GM18519 (cell line): ENCODE data around the gene SNX11.

ENCODE experiments used
- ATAC-seq: cut with Tn5 transposase; IDR thresholded peaks from one replicate; pipeline ENCODE4 v1.9.1; 2021; ENCODE audit warnings: mild to moderate bottlenecking, moderate library complexity; ENCODE audit not compliant: unreplicated experiment, low FRiP score

The SNX11 gene

DNA sequence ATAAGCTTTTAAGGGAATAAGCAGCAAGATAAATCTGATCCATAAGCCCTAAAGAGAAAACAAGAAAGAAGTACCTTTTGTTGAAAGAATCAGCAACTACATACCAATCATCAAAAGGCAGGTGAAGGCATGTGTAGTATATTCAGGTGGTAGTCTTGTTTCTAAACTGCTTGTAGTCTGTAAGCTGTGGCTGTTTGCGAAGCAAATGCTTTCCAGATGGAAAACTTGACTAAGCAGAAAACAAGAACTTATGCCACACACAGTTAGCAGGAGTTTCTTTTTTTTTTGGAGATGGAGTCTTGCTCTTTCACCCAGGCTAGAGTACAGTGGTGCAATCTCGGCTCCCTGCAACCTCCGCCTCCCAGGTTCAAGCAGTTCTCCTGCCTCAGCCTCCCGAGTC, 12.0 kb upstream of the SNX11 start:
- ATAC-seq = no peak

DNA sequence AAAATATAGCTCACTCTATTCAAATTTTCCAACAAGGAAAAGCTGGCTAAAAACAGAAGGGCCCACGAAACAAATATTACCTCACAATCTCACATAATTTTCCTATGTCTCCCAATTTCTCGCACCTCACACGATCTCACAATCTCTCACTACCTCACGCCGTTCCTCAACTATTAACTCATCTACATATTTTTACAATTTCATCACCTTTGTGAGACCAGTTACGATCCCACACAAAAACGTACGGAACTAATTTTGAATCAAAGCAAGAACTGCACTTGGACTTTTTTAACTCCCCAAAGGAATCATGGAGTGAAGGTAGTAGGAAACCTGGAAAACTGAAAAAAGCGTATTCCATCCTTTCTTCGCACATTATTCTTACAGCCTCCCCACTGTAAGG, 7.4 kb upstream of the SNX11 start:
- no peak for ATAC-seq

DNA sequence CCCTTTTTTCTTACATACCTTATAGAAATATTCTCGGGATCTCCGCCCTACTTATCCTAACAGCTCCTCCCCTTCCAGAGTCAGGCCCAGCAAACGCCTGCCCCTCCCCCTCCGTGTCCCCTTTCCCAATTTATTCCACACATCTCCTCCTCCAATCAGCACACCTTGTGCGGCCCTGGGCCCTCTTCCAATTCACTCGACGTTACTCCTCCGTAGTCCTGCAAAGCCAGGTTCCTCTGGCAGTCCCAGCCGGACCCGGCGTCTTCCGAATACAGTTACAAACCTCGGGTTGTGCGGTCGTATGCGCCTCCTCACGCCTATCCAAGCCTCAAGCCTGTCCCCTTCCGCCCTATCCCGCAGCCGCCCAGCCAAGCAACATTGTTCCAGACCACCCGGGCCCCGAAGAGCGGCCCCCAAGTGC, 7.0 kb upstream of the SNX11 start:
- no peak for ATAC-seq

DNA sequence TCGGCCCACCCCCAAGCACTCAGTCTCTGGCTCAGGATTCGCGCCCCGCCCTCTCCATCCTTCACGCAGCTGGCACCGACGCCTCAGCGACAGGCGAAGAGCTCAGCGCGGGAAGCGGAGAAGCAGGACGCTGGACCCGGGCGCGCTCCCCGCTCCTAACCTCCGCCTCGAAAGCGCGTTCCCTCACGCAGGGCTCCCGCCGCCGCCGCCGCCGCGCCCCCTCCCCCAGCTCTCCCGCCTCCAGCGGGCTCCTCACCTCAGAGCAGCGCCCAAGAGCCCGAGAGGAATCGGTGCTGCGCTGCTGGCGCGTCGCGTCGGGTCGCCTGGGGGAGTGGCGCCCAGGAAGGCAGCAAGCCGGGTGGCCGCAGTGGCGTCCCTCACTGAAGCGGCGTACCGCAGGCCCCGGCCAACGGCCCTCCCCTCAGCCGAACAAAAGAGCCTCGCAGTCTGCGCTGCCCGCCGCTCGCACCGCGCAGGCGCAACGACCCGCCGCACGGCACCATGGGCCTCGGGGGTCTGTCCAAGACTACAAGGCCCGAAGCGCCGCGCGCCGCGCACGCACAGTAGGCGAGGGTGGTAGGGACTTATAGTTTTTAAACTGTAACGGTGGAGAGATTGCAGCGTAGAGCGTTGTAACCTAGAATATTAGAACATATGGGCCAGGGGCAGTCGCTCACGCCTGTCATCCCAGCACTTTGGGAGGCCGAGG, 6.4 kb upstream of the SNX11 start, which contains the start of gene CBX1:
Gene CBX1, minus strand, starts transcription at position 467 of the 709 bp plus-strand sequence. CDS start 24,474 bp downstream, outside the sequence.
- peak; percentile 79 for ATAC-seq

DNA sequence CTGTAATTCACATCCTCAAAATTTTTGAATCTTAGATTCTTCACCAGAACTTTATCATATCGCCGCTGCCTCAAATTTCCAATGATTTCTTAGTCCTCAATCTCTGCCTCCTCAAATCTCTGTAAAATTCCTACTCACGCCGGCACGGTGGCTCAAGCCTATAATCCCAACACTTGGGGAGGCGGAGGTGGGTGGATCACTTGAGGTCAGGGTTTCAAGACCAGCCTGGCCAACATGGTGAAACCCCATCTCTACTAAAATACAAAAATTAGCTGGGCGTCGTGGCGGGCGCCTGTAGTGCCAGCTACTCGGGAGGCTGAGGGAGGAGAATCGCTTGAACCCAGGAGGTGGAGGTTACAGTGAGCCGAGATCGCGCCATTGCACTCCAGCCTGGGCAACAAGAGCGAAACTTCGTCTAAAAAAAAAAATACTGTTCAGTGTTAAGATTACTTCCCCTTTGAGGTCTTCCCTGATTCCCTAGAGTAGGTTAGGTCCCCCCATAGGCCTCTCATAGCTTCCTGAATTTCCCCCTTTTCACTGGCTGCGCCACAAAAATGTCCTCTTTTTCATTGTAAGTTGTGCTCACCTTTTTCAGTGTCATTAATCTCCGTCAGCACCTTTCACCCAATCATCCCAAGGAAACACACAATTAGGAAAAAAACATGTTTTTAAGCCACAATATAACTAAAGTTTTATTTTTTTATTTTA, 5.4 kb upstream of the SNX11 start:
- no peak for ATAC-seq

DNA sequence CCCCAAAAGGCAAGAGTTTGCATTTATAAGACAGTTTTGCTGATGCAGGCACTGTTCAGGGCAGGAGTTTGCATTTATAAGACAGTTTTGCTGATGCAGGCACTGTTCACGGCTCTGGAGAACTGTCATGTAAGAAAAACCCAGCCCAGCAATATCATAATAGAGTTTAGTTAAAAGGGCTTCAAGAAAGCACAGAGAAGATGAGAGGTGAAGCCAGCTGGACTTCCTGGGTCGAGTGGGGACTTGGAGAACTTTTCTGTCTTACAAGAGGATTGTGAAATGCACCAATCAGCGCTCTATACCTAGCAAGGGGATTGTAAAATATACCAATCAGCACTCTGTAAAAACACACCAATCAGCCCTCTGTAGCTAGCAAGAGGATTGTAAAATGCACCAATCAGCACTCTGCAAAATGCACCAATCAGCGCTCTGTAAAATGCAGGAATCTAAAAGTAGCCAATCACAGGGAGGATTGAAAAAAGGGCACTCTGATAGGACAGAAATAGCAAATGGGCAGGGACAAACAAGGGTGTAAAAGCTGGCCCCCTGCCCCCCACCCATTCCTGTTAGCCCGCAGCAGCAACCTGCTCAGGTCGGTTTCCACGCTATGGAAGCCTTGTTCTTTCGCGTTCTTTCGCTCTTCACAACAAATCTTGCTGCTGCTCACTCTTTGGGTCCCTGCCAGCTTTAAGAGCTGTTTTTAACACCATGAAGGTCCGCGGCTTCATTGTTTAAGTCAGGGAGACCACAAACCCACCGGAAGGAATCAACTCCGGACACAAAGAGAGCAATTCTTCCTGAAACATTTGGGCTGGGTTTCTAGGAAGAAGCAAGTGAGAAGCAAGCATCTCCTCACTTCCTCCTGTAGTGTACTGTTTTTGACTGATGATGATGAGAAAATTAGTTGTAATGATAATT, 4.5 kb upstream of the SNX11 start:
- no peak for ATAC-seq

DNA sequence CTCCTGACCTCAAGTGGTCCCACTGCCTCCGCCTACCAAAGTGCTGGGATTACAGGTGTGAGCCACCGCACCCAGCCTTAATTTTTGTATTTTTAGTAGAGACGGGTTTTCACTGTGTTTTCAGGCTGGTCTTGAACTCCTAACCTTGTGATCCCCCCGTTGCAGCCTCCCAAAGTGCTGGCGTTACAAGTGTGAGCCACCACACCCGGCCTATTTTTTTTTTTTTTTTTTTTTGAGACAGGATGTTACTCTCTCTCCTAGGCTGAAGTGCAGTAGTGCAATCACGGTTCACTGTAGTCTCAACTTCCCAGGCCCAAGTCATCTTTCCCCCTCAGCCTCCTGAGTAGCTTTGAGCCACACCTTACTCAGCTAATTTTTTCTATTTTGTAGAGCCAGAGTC, 3.1 kb upstream of the SNX11 start:
- ATAC-seq = no peak

DNA sequence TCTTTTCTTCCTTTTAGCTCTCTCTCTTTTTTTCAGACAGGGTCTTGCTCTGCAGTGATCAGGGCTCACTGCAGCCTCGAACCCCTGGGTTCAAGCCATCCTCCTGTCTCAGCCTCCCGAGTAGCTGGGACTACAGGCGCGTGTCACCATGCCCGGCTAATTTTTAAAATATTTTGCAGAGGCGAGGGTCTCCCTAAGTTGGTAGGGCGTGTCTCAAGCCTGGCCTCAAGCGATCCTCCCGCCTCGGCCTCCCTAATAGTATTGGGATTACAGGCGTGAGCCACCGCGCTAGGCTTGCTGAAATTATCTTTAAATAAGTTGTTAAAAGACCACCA, 797 bp upstream of the SNX11 start:
- ATAC-seq = no peak

DNA sequence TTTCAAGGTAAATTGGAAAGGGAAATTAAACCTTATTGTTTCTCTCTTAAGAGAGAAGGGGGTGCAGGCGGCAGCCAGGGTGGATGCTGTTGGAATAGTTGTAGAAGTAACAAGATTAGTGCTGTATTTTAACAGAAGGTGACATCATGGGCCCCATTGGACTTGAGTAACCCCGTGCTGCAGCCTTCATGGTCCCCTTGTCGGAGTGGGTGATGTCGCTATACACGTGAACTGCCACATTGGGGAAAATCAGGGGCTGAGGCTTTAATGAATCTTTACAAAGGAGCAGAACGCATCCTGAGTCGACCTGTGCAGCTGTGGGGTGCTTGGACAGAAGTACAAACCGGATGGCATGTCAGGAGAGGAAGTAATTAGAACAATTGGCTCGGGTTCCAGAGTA, 3.2 kb downstream of the SNX11 start:
- ATAC-seq = no peak

DNA sequence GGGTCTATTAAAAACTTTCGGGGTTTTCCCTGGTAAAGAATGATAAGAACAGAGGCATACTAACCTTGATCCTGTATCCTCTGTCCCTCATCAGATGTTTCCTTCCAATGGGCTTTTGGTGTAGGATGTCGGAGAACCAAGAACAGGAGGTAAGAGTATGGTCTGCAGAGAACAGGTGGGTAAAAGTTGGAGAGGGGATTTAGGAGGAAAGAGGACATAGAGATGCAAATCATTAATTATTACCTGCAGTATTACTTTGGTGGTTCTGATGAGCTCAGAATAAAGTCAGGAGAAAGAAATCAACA, 4.3 kb downstream of the SNX11 start:
- no peak for ATAC-seq

DNA sequence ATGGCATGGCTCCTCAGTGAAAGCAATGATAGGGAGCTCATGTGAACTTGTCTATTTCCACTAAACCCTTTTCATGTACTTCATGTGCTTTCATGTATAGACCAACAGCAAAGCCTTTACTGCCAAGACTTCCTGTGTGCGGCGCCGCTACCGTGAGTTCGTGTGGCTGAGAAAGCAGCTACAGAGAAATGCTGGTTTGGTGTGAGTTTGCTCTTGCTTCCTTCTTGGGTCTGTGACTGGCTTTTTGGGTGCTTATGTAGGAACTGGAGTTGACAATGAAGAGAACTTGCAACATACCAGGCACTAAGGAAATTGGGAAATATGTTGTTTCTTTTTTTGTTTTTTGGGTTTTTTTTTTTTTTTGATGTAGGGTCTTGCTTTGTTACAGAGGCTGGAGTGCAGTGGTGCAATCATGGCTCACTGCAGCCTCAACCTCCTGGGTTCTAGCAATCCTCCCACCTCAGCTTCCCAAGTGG, 5.7 kb downstream of the SNX11 start:
- no peak for ATAC-seq

DNA sequence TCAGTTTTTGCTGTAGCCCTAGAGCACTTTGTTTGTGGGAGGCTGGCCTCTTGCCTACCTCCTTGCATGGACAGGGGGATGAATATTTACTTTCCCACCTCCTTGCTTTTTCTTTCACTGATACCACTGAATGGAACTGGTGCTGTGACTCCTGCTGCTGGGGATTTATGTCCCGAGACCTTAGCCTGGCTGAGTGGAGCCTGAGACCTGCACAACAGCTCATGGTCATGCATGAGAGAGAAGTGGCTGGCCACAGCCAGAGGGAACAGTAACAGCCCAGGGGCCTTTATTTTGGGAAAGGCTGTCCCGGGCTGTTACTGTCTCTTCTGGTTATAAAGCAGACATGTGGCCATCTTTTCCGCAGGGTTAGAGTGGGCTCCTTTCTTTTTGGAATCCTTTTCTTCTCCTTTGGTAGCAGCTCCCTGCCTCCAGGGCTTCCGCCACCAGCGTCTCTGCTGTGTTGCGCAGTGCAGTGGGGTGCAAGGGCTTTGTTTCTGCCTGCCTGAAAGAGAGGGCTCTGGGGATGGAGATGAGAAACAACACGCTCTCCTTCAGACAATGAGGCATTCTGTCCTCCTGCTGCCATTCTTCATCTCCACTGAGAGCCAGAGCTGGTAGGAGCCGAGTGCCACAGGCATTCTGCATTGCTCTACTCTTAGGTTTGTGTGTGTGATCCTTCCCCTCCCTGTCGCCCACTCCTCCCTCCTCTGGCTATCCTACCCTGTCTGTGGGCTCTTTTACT, 14.5 kb downstream of the SNX11 start:
- ATAC-seq = no peak

DNA sequence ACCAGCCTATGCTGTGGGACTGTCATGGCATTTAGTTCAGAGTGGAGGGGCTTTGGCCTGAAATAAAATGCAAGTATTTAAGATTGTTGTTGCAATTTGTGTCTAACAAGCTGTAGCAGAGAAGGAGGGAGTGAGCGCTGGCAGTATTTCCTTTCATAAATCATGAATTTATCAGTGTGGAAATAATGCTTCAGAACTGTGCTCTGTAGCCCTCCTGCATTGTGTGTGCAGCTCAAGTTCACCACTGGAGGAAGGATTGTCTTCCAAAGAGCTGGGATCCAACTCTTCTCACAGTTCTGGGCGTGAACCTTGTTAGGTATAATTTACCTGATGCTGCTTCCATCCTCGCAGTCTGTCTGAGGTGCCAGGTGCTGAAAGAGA, 15.1 kb downstream of the SNX11 start:
- ATAC-seq = no peak

DNA sequence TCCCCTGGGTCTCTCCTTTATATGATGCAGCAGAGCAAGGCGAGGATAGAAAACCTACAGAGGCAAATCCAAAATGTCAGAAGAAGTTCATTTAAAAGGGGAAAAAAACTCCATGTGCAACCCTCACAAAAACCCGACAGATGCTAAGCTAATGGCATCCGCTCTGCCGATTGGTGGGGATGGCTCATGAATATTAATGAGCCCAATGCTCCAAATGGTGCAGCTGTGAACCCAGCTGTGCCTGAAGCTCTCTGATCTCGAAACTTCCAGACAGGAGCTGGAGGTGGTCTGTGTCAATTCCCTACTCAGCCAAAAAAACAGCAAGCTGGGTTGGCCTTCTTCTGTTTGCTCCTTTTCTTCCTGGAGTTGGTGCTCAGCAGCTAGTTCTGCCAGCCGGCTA, 15.5 kb downstream of the SNX11 start:
- no peak for ATAC-seq

DNA sequence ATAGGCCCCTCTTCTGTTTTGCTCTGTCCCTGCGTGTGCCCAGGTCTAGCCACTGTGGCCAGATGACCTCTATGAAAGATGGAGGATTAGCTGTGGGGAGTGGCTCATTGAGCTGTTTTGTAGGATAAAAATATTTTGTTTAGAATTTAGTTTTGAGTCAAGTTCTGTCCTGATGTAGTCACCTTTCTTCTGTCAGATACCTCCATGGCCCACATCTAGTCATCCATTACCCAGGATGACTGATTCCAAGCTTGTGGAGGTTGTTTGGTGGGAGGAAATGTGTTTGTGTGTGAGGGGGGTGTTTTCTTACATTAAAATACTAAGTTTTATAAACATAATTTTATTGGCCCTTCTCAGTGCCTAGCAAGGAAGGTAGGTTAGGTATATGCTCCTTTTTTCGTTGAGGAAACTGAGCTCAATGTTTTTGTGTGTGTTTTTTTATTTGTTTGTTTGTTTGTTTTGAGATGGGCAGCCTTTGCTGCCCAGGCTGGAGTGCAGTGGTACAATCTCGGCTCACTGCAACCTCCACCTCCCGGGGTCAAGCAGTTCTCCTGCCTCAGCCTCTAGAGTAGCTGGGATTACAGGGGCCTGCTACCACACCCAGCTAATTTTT, 16.3 kb downstream of the SNX11 start:
- ATAC-seq = no peak

DNA sequence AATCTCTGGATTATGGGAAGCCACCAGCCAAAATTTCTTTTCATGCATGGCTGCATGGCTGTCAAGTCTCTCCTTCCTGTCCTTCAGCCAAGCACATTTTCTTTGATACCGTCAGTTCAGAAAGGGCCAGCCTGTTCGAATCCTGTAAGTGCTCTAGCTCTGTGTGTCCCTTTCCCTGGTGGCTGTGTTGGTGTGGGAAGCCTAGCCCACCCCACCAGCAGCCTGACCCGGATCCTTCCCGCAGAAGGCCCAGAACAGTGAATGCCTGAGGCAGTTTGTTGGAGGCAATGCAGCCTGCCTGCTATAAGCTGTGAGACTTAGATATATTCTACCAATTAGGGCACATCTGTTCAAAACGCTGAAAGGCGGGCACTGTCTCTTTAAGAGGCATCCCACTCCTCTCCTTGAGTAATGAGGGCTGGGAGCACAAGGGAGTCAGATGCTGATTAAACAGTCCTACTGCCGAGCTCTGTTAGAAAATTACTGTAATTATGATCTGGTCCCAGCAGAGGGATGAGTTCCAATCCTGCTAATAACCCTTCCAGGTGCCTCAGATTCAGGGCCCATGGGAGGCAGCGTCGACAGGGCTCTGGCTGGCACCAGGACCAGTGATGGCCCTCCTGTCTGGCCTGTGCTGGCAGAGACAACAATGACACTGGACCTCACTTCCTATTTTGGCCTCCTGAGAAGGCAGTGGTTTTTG, 18.4 kb downstream of the SNX11 start:
- no peak for ATAC-seq

DNA sequence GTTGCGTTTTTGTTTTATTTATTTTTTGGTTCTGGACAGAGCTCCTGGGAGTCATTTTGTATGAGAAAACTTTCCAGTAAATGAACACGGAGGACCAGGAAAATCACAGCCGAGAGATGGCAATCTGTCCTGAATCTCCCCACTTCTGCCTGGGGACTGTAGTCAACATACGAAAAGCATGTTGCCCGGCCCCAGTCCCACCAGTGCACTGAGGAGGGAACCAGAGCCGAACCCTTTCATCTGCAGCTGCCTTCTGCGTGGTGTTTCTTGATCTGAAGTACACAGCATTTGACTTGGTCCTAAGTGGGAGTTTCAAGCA, 18.9 kb downstream of the SNX11 start:
- no peak for ATAC-seq

DNA sequence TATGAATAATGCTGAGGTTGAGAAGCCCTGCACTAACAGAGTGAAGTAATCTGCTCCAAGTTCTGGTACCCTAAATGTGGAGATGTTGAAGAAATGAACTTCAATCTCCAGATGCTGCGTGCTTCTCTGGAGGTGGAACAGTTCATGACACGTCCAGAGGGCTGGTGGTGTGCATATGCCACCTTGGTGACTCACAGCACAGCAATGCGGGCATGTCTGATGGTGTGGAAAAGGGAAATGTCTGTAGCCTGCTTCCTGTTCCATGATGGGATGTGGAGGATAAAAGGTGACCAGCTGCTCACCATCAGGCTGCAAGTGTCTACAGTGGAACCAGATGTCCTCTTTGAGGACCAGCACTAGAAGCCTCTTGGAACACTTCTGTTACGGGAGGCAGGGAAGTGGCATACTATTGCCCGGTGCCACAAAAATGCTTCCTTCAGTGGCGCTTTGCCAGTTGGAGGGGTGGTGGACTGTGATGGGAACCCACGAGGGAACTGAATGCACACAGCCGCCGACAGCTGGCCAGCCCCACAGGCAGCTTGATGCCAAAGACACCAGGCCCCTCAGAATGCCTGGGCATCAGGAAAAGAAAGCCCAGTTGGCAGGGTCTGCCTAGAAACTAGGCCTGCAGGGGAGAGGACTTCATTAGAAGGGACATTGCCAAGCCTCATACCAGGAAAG, 19.9 kb downstream of the SNX11 start:
- no peak for ATAC-seq

DNA sequence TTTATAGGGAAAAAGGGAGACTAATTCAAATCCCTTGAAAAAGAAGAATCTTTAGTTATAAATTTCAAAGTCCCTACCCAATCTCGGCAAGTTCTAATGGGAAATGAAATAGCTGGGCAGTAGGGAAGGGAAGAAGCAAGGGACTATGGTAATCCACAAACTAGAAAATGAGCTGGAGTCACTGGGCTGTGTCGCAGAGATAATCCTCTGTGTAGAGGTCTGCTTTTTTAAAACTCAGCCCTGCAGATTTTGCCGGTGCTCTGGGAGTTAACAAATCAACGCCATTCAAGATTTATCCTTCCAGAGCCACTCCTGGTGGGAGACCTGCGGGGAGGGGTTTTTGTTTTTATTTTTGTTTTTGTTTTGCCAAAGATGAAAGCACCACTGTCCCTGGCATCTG, 20.8 kb downstream of the SNX11 start:
- ATAC-seq = no peak
